Measurements from ENCODE around the gene PDXDC1.
"Not testable (repeated sequence)": the region's sequence is repeated elsewhere in the genome, so short reads cannot be mapped to it uniquely, and the experiment has no call there.

Gene PDXDC1

GRCh38 chr16:15160571-15160970 lies 185.7 kb downstream of the PDXDC1 start:
- DNase-seq (ENCODE audit: low spot score), result not testable (repeated sequence)

- not testable (repeated sequence) for DNase-seq (ENCODE audit: low spot score)
Observed at GRCh38 chr16:15163055-15163454, 188.2 kb downstream of the PDXDC1 start.

GRCh38 chr16:15166177-15166576 lies 191.4 kb downstream of the PDXDC1 start:
- DNase-seq (ENCODE audit: low spot score), result not testable (repeated sequence)

GRCh38 chr16:15168303-15168702 lies 193.5 kb downstream of the PDXDC1 start:
- DNase-seq (ENCODE audit: low spot score), result not testable (repeated sequence)

GRCh38 chr16:15168953-15169652 lies 194.3 kb downstream of the PDXDC1 start:
- not testable (repeated sequence) for DNase-seq (ENCODE audit: low spot score)

- DNase-seq (ENCODE audit: low spot score), result not testable (repeated sequence)
Observed at GRCh38 chr16:15179909-15180308, 205.1 kb downstream of the PDXDC1 start.

GRCh38 chr16:15180946-15181345 lies 206.1 kb downstream of the PDXDC1 start:
- DNase-seq (ENCODE audit: low spot score), result not testable (repeated sequence)

GRCh38 chr16:15184000-15184399 lies 209.2 kb downstream of the PDXDC1 start:
- not testable (repeated sequence) for DNase-seq (ENCODE audit: low spot score)

Measured in HuH-7.5 (cell line).